NCI-H526 (cell line): ENCODE results near the gene PTPRK.

Experiments
- DNase-seq, 2 experiments: peaks; one replicate each; lab custom pipeline; 2025; lab: John Stamatoyannopoulos, UW

Gene PTPRK

GRCh38 chr6:127920804-127921203, 599.6 kb downstream of the PTPRK start:
- DNase-seq, result no peak
